Coronary artery (tissue), 2 donors: Measurements from ENCODE around the gene BGN.

Experiments
- DNase-seq: peaks from one replicate; pipeline ENCODE4 v3.0.0-alpha.2; 2017; ENCODE audit warnings: low spot score
- H3K27ac ChIP-seq, 2 donors: fragments of 200-600 bp; sonication (generic); one replicate each; pipeline ENCODE4 v1.5.1; 2016 to 2019
- H3K4me3 ChIP-seq: fragments of 200-600 bp; sonication (generic); 2 replicates; pipeline ENCODE4 v1.5.1; 2016; ENCODE audit warnings: mild to moderate bottlenecking, moderate library complexity
- CTCF ChIP-seq: fragments of 200-600 bp; sonication (generic); IDR thresholded peaks from one replicate; pipeline ENCODE4 v1.5.1; 2019; ENCODE audit warnings: antibody characterized with exemption

BGN gene

DNA sequence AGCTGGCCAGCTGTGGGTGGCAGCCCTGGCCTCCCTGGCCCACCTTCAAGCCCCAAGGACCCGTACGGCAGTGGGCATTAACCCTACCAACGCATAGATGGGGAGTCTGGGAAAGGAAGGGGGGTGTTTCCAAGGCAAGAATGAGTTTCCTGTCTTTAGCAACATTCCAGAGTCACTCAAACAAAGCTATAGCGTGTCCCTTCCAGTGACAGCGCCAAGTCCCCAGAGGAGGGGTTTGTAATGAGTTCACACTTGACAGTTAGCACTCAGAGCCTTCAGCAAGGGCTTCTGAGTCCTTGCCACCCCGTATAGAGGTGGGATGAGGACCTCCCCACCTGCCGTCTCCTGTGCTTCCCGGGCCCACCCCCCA lies 1.8 kb downstream of the BGN start:
- no peak for TF ChIP-seq CTCF
- H3K27ac ChIP-seq, result peak overlapping the region; percentile 76 to 85
- peak overlapping the region; percentile 68 for H3K4me3 ChIP-seq
- DNase-seq, result no peak

DNA sequence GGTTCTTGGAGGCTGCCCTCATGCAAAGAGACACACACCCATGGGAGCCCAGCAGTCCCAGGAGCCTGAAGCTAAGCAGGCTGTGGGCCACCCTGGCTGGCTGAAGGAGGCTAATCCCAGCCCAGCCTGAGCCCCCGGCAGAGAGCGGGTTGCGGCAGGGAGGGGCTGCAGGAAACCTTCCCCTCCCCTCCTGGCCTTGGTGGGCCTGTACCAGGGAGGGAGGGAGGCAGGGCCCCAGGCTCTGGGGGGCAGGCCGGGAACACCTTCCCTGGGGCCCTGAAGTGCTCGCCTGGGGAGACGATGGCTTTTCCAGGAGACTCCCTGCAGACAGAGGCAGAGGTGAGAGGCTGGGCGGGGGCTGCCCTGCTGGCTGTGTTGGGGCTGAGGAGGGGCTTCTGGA lies 3.7 kb downstream of the BGN start:
- no peak for TF ChIP-seq CTCF
- H3K4me3 ChIP-seq, result peak overlapping the region; percentile 65
- peak overlapping the region; percentile 48 to 85 for H3K27ac ChIP-seq
- no peak for DNase-seq

DNA sequence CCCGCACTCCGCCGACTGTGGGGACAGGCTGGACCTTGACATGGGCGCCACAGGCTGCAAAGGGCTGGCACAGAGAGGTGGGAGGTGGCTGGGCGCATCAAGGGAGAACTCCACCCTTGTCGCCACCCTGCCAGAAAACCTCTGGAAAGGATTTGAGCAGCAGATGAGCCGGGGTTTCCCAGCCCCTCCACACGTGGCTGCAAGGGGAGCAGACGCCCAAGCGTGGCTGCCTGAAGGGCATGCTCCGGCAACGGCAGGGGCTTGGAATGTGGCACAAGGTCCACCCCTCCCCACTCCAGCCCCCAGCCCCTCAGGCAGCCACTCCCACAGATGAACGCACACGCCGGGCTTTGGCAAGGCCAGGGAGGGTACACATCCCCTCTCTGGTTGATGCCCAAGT lies 4.6 kb downstream of the BGN start:
- TF ChIP-seq CTCF, result no peak
- peak overlapping the region; percentile 65 for H3K4me3 ChIP-seq
- peak overlapping the region; percentile 3 to 85 for H3K27ac ChIP-seq
- no peak for DNase-seq

DNA sequence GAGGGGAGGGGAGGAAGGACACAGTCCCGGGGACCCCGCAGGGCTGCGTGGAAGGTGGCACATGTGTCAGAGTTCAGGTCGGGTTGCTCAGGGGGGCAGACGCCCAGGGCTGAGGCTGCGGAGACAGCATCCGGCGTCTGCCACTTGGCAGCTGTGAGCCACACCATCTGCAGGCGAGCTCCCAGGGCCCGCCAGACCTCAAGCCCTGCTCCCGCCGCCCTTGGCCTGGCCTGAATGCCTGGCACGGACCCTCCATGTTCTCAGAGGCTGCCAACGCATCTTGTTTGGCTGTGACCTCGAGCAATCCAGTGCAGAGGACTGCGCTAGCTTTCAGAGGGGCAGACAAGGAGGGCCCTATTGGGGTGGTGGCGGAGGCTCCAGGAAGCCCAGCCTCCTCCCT lies 5.1 kb downstream of the BGN start:
- H3K27ac ChIP-seq, result peak overlapping the region; percentile 3 to 85

GRCh38 chrX:153500676-153501280 lies 6.0 kb downstream of the BGN start:
- Histone ChIP-seq H3K4me3 (peak overlapping the region; percentile 65), H3K27ac (peak overlapping the region in 1 of 2 donors; percentile 85)
- DNase-seq, result no peak
- no peak for TF ChIP-seq CTCF

More for the DNA sequence above, 5.1 kb downstream of the BGN start:
- peak overlapping the region; percentile 65 for H3K4me3 ChIP-seq
- no peak for DNase-seq
- TF ChIP-seq CTCF, result no peak

GRCh38 chrX:153501530-153501929 lies 6.8 kb downstream of the BGN start:
- no peak for TF ChIP-seq CTCF
- DNase-seq, result no peak
- H3K4me3 ChIP-seq, result peak overlapping the region; percentile 11
- H3K27ac ChIP-seq, result peak overlapping the region; percentile 68 to 84

DNA sequence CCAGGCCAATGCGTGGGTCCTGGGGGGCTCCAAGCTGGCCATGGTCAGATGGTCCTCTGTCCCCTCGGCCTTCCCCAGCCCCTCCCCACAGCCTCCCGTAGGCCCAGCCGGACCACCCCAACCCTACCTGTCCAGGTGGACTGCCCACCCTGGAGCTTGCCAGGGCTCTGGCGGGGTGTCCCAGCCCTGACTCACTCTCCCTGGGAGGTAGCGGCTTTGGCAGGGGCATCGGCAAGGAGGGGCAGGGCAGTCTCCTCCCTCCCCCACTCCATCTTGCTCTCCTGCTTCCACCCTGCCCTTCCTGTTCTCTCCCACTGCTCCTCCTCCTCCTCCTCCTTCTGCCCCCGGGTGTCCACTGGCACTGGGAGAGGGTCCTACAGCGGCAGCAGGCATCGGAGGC lies 7.4 kb downstream of the BGN start:
- no peak for TF ChIP-seq CTCF
- DNase-seq, result no peak
- peak overlapping the region; percentile 68 to 84 for H3K27ac ChIP-seq
- H3K4me3 ChIP-seq, result peak overlapping the region; percentile 11
